PC-3 (cell line): Measurements from ENCODE around the gene TCP11.

ENCODE experiments used
- CTCF ChIP-seq: fragments of 300-600 bp; sonication (generic); conservative IDR thresholded peaks from 2 replicates; pipeline ENCODE4 v1.5.1; 2017; ENCODE audit warnings: antibody characterized with exemption, low read depth, mild to moderate bottlenecking, low read length
- EZH2 ChIP-seq: fragments of 300-600 bp; sonication (generic); IDR thresholded peaks from one replicate; pipeline ENCODE4 v1.6.1; 2017; ENCODE audit warnings: antibody characterized with exemption, mild to moderate bottlenecking, low read length; ENCODE audit not compliant: unreplicated experiment
- EZH2phosphoT487 ChIP-seq: fragments of 300-600 bp; sonication (generic); IDR thresholded peaks from 2 replicates; pipeline ENCODE4 v1.6.1; 2018; ENCODE audit warnings: mild to moderate bottlenecking, antibody characterized with exemption, low read length, borderline replicate concordance

- TF ChIP-seq CTCF = no peak
- TF ChIP-seq EZH2 = no peak
- no peak for TF ChIP-seq EZH2phosphoT487
Observed at GRCh38 chr6:35080016-35080680, 61.0 kb downstream of the TCP11 start.
